K562 (cell line): ENCODE data around the gene CNOT6. TPM values are rescaled to one million over a fixed set of nuclear protein-coding genes. Genes with fewer than 3 reads are reported as not detected.

Source experiments
- ATAC-seq: fragments of 200-7000 bp; cut with Tn5 transposase; 3 replicates; pipeline ENCODE4 v1.9.1; 2020; ENCODE audit warnings: moderate library complexity
- BruUV-seq: library from RNA; stranded (reverse); fragments of 400-500 nt; replicated peaks from 2 replicates; lab custom pipeline; 2021; lab: Mats Ljungman, UMichigan
- CTCF ChIA-PET: fragments of 300-600 bp; formaldehyde crosslinking; extraction: SDS; loops from one replicate; lab custom pipeline; 2021; ENCODE audit warnings: low intra/inter-chr PET ratio; lab: Yijun Ruan, JAX
- POLR2A ChIA-PET: fragments of 300-600, 350-650 bp; sonication (Branson Sonifier 250); formaldehyde crosslinking; extraction: SDS; loops from one replicate; lab custom pipeline; 2021; ENCODE audit warnings: antibody characterized with exemption, inconsistent platforms; lab: Yijun Ruan, JAX
- DNase-seq, 4 experiments: peaks; one replicate each; pipeline versions ENCODE4 v3.0.0 to v3.0.0-alpha.2; 2011 to 2018; ENCODE audit warnings: low spot score in 3 of 4, mixed read lengths in 3 of 4; ENCODE audit errors: extremely low read depth in 1 of 4
- FAIRE-seq: peaks from 2 replicates; lab custom pipeline; 2011; peaks lifted over from hg19 to GRCh38; lab: Jason Lieb, UNC
- H2AFZ ChIP-seq: 2 replicates; pipeline ENCODE4 v1.6.0; 2011; ENCODE audit warnings: low read depth, low read length, control low read depth, inconsistent platforms
- H3K27ac ChIP-seq: fragments of 200-600 bp; 3 replicates; pipeline ENCODE4 v1.8.0; 2011; ENCODE audit warnings: low read depth, mild to moderate bottlenecking, control low read depth, inconsistent platforms, low read length, moderate library complexity, mixed read lengths; ENCODE audit errors: extremely low read depth
- H3K27me3 ChIP-seq, 2 experiments: fragments of 300-600 bp in 1 of 2; 2 replicates in 1 of 2; 3 replicates in 1 of 2; pipeline versions ENCODE4 v1.6.0 to v1.8.0; 2011; ENCODE audit warnings: inconsistent platforms in 2 of 2, low read length in 2 of 2, mild to moderate bottlenecking in 1 of 2, mixed read lengths in 1 of 2, moderate library complexity in 1 of 2; ENCODE audit not compliant: control insufficient read depth in 2 of 2, insufficient read depth in 2 of 2
- H3K36me3 ChIP-seq: fragments of 300-600 bp; 3 replicates; pipeline ENCODE4 v1.8.0; 2011; ENCODE audit warnings: mild to moderate bottlenecking, low read length, inconsistent platforms; ENCODE audit not compliant: control insufficient read depth, insufficient read depth
- H3K4me1 ChIP-seq, 2 experiments: fragments of 200-600 bp in 1 of 2; replicated peaks in 1 of 2; 2 replicates in 1 of 2; 3 replicates in 1 of 2; pipeline versions ENCODE4 v1.5.1 to v1.8.0; 2011; ENCODE audit warnings: inconsistent platforms in 2 of 2, low read length in 2 of 2, mild to moderate bottlenecking in 1 of 2, mixed read lengths in 1 of 2, moderate library complexity in 1 of 2; ENCODE audit not compliant: control insufficient read depth in 2 of 2, insufficient read depth in 2 of 2
- H3K4me2 ChIP-seq: 2 replicates; pipeline ENCODE4 v1.6.1; 2011; ENCODE audit warnings: low read length, control low read depth, inconsistent platforms, mixed read lengths; ENCODE audit not compliant: insufficient read depth
- H3K4me3 ChIP-seq: fragments of 200-600 bp; sonication (generic), shearing (Covaris generic); 2 replicates; pipeline ENCODE4 v1.5.1; 2016; ENCODE audit warnings: control low read depth, inconsistent platforms
- H3K79me2 ChIP-seq: fragments of 200-600 bp; 3 replicates; pipeline ENCODE4 v1.8.0; 2011; ENCODE audit warnings: low read length, inconsistent platforms; ENCODE audit not compliant: control insufficient read depth, insufficient read depth
- H3K9ac ChIP-seq, 2 experiments: 2 replicates each; pipeline versions ENCODE4 v1.6.0 to v1.6.1; 2011; ENCODE audit warnings: low read depth in 2 of 2, low read length in 2 of 2, control low read depth in 1 of 2, inconsistent platforms in 1 of 2, mild to moderate bottlenecking in 1 of 2, mixed read lengths in 1 of 2; ENCODE audit not compliant: insufficient read depth in 1 of 2
- H3K9me1 ChIP-seq: one replicate; pipeline ENCODE4 v1.6.0; 2011; ENCODE audit warnings: inconsistent platforms, mild to moderate bottlenecking, low read length, moderate library complexity; ENCODE audit not compliant: control insufficient read depth, insufficient read depth
- H3K9me3 ChIP-seq: replicated peaks from 2 replicates; pipeline ENCODE4 v1.5.1; 2011; ENCODE audit warnings: low read depth, low read length, inconsistent platforms; ENCODE audit not compliant: control insufficient read depth, insufficient read depth
- H4K20me1 ChIP-seq: replicated peaks from 2 replicates; pipeline ENCODE4 v1.6.1; 2011; ENCODE audit warnings: low read length, inconsistent platforms, mixed read lengths; ENCODE audit not compliant: control insufficient read depth, insufficient read depth
- CHD1 ChIP-seq: fragments of 200-600 bp; sonication (generic); IDR thresholded peaks from one replicate; pipeline ENCODE4 v1.6.1; 2012; ENCODE audit warnings: mild to moderate bottlenecking, moderate library complexity, low read length, inconsistent platforms
- GTF2F1 ChIP-seq: IDR thresholded peaks from 2 replicates; pipeline ENCODE4 v1.6.1; 2011; ENCODE audit warnings: low read depth, low read length, improper control_type of control experiment
- L3MBTL2 ChIP-seq: fragments of 450-650 bp; IDR thresholded peaks from 2 replicates; pipeline ENCODE4 v1.6.1; 2016; ENCODE audit warnings: mild to moderate bottlenecking, moderate library complexity
- LARP7 ChIP-seq: fragments of 450-650 bp; IDR thresholded peaks from 2 replicates; pipeline ENCODE4 v1.6.1; 2016
- NCOA6 ChIP-seq: fragments of 450-650 bp; IDR thresholded peaks from 2 replicates; pipeline ENCODE4 v1.6.1; 2017; ENCODE audit warnings: mild to moderate bottlenecking
- POLR2AphosphoS5 ChIP-seq: IDR thresholded peaks from 2 replicates; pipeline ENCODE4 v1.6.1; 2011; ENCODE audit warnings: mild to moderate bottlenecking, low read depth, low read length, moderate library complexity; ENCODE audit not compliant: control insufficient read depth, insufficient read depth
- RBM15 ChIP-seq: fragments of 200-400 bp; formaldehyde crosslinking; IDR thresholded peaks from 2 replicates; pipeline ENCODE4 v1.6.1; 2018; ENCODE audit warnings: mild to moderate bottlenecking, low read length, moderate library complexity; ENCODE audit not compliant: insufficient read depth
- SMC3 ChIP-seq: conservative IDR thresholded peaks from 2 replicates; pipeline ENCODE4 v1.6.1; 2011; ENCODE audit warnings: low read depth, low read length, improper control_type of control experiment; ENCODE audit not compliant: insufficient read depth
- STAT6 ChIP-seq: sonication (generic); formaldehyde crosslinking; IDR thresholded peaks from 2 replicates; pipeline ENCODE4 v1.8.1; 2023; ENCODE audit warnings: mild to moderate bottlenecking, missing genetic modification reagents
- ZC3H8 ChIP-seq: fragments of 450-650 bp; IDR thresholded peaks from 2 replicates; pipeline ENCODE4 v1.6.1; 2017
- WGBS: fragments of 100-300 bp; shearing (Covaris generic); methylation state at CpG from one replicate; pipeline ENCODE4 v1.1.6; 2016; ENCODE audit warnings: low coverage, mixed read lengths; ENCODE audit not compliant: insufficient coverage; ENCODE audit errors: missing lambda C conversion rate; 5-methylcytosine and 5-hydroxymethylcytosine counted together
- in situ Hi-C: fragments of 300-500 bp; cut with MboI; formaldehyde crosslinking; loops from 4 replicates; pipeline ENCODE4 v1.15.0; 2018; ENCODE audit warnings: inconsistent platforms, mixed read lengths
- intact Hi-C: fragments of 100-400 bp; cut with micrococcal nuclease; formaldehyde crosslinking; loops from 2 replicates; pipeline ENCODE4 v1.14.2; 2022
- polyA plus RNA-seq, 8 experiments: library from polyadenylated mRNA; depleted of rRNA in 4 of 8; stranded (reverse) in 5 of 8; unstranded in 3 of 8; fragments of >200 nt; fragmentation: Nextera tagmentation in 2 of 8; fragmentation: Illumina TruSeq in 1 of 8; extraction: Ambion mirVana in 2 of 8; extraction: Trizol in 1 of 8; gene quantifications; 2 replicates each; pipeline versions ENCODE4 v1.2.1 to v1.2.3, GENCODE V29; 2011 to 2014; ENCODE audit warnings: inconsistent platforms in 1 of 8, missing spikeins in 1 of 8
- total RNA-seq, 7 experiments: library from RNA; depleted of rRNA in 6 of 7; stranded (reverse); fragments of >200 nt in 6 of 7; fragmentation: Illumina TruSeq in 2 of 7; extraction: Trizol in 2 of 7; gene quantifications; 2 replicates each; pipeline versions ENCODE4 v1.2.1 to v1.2.3, GENCODE V29; 2011 to 2021; ENCODE audit warnings: low replicate concordance in 1 of 7
- TF ChIP-seq, protein P1 (sequence below): fragments of 450-650 bp; IDR thresholded peaks from 2 replicates; pipeline ENCODE4 v1.6.1; 2017; ENCODE audit warnings: antibody characterized with exemption
- TF ChIP-seq, protein P2 (sequence below): fragments of 450-650 bp; formaldehyde crosslinking; IDR thresholded peaks from 2 replicates; pipeline ENCODE4 v1.4.0; 2022; ENCODE audit warnings: mild to moderate bottlenecking, moderate library complexity
- TF ChIP-seq, protein P3 (sequence below): fragments of 450-650 bp; IDR thresholded peaks from 2 replicates; pipeline ENCODE4 v1.6.1; 2014; ENCODE audit warnings: low read depth, mild to moderate bottlenecking, moderate library complexity, borderline replicate concordance

Gene CNOT6
- total and polyA plus RNA-seq, 9 of the 15 experiments (the other 6 are each of a cell fraction or from before 2014, with no cell fraction given): 4.9 to 32.4 (median 14.0) TPM

GRCh38 chr5:180498378-180498777 lies 4.2 kb downstream of the CNOT6 start (continued):
- TF ChIP-seq, protein P1, sequence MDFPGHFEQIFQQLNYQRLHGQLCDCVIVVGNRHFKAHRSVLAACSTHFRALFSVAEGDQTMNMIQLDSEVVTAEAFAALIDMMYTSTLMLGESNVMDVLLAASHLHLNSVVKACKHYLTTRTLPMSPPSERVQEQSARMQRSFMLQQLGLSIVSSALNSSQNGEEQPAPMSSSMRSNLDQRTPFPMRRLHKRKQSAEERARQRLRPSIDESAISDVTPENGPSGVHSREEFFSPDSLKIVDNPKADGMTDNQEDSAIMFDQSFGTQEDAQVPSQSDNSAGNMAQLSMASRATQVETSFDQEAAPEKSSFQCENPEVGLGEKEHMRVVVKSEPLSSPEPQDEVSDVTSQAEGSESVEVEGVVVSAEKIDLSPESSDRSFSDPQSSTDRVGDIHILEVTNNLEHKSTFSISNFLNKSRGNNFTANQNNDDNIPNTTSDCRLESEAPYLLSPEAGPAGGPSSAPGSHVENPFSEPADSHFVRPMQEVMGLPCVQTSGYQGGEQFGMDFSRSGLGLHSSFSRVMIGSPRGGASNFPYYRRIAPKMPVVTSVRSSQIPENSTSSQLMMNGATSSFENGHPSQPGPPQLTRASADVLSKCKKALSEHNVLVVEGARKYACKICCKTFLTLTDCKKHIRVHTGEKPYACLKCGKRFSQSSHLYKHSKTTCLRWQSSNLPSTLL: no peak
- TF ChIP-seq POLR2AphosphoS5 (peak; percentile 22; the same call in 1 of the 2 replicates), LARP7 (no peak)

GRCh38 chr5:180499684-180500083 lies 5.5 kb downstream of the CNOT6 start:
- H3K27me3 ChIP-seq: no peaks in the 10 kb centered on the region
- POLR2A ChIA-PET: interaction anchor here (0.8 to 1.5 kb wide), 2 partner anchors 14 to 21 kb away, joined by 3 to 5 read pairs; no protein-coding TSS in a partner anchor
- peaks cover 64% of the 10 kb centered on the region for H3K36me3 ChIP-seq
- no peak overlapping the region for H3K4me3 ChIP-seq
- no peak overlapping the region for H2AFZ ChIP-seq
- no peak for TF ChIP-seq GTF2F1
- TF ChIP-seq, protein P2, sequence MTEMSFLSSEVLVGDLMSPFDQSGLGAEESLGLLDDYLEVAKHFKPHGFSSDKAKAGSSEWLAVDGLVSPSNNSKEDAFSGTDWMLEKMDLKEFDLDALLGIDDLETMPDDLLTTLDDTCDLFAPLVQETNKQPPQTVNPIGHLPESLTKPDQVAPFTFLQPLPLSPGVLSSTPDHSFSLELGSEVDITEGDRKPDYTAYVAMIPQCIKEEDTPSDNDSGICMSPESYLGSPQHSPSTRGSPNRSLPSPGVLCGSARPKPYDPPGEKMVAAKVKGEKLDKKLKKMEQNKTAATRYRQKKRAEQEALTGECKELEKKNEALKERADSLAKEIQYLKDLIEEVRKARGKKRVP (CRISPR knock-in tag): no peak
- TF ChIP-seq ZC3H8: no peak
- no peak for TF ChIP-seq L3MBTL2
- no peak for TF ChIP-seq RBM15
- TF ChIP-seq STAT6: no peak
- no peak for TF ChIP-seq SMC3
- TF ChIP-seq, protein P3, sequence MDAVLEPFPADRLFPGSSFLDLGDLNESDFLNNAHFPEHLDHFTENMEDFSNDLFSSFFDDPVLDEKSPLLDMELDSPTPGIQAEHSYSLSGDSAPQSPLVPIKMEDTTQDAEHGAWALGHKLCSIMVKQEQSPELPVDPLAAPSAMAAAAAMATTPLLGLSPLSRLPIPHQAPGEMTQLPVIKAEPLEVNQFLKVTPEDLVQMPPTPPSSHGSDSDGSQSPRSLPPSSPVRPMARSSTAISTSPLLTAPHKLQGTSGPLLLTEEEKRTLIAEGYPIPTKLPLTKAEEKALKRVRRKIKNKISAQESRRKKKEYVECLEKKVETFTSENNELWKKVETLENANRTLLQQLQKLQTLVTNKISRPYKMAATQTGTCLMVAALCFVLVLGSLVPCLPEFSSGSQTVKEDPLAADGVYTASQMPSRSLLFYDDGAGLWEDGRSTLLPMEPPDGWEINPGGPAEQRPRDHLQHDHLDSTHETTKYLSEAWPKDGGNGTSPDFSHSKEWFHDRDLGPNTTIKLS: no peak
- no peak for TF ChIP-seq CHD1
- TF ChIP-seq NCOA6: no peak
- TF ChIP-seq, all 486 proteins: peak for 0
- intact Hi-C loops (loop anchor here (5.0 kb wide), 1 partner anchor 58 kb away; no protein-coding TSS in a partner anchor), in situ Hi-C loops (no loop called here)
- CTCF ChIA-PET: no interaction called here
- no TSS peak for BruUV-seq
- Histone ChIP-seq H3K27ac (no peak overlapping the region), H3K4me2 (no peak overlapping the region), H4K20me1 (peaks cover 31% of the 10 kb centered on the region), H3K4me1 (peaks cover 27 to 29% of the 10 kb centered on the region in 2 experiments), H3K9me1 (peaks cover 5% of the 10 kb centered on the region), H3K9ac (no peak overlapping the region), H3K79me2 (peaks cover 99% of the 10 kb centered on the region), H3K9me3 (no peaks in the 10 kb centered on the region)
- DNase-seq: peak in 2 of 4 experiments; percentile 17 to 26
- FAIRE-seq: no peak
- WGBS: 28% methylated on average over 3 of the region's 3 CpGs
- peak; percentile 57 for ATAC-seq
